ENCODE measurements around the gene PRKCA.

- no peak for TF ChIP-seq GATA3 (IDR thresholded peaks at IDR 0.05; ENCODE audit: borderline replicate concordance)
- TF ChIP-seq, protein P1, sequence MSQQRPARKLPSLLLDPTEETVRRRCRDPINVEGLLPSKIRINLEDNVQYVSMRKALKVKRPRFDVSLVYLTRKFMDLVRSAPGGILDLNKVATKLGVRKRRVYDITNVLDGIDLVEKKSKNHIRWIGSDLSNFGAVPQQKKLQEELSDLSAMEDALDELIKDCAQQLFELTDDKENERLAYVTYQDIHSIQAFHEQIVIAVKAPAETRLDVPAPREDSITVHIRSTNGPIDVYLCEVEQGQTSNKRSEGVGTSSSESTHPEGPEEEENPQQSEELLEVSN (IDR thresholded peaks at IDR 0.05; ENCODE audit: borderline replicate concordance, low read depth) = no peak
- TF ChIP-seq, protein P2, sequence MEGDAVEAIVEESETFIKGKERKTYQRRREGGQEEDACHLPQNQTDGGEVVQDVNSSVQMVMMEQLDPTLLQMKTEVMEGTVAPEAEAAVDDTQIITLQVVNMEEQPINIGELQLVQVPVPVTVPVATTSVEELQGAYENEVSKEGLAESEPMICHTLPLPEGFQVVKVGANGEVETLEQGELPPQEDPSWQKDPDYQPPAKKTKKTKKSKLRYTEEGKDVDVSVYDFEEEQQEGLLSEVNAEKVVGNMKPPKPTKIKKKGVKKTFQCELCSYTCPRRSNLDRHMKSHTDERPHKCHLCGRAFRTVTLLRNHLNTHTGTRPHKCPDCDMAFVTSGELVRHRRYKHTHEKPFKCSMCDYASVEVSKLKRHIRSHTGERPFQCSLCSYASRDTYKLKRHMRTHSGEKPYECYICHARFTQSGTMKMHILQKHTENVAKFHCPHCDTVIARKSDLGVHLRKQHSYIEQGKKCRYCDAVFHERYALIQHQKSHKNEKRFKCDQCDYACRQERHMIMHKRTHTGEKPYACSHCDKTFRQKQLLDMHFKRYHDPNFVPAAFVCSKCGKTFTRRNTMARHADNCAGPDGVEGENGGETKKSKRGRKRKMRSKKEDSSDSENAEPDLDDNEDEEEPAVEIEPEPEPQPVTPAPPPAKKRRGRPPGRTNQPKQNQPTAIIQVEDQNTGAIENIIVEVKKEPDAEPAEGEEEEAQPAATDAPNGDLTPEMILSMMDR (IDR thresholded peaks at IDR 0.05) = no peak
- no peak for TF ChIP-seq EP300 (IDR thresholded peaks at IDR 0.05)
- no peak for TF ChIP-seq RNF2 (IDR thresholded peaks at IDR 0.05; ENCODE audit: borderline replicate concordance, low read depth)
Measured at GRCh38 chr17:66840061-66840460, 537.6 kb downstream of the PRKCA start.
